SK-N-SH treated with all-trans-retinoic acid at 6 μM for 48 hours (cell line): ENCODE data around the gene PRSS38.

Experiments used
- ATAC-seq: fragments of 200-7000 bp; cut with Tn5 transposase; 3 replicates; pipeline ENCODE4 v1.9.1; 2020; ENCODE audit warnings: mild to moderate bottlenecking, moderate library complexity
- ARNTL ChIP-seq: fragments of 450-650 bp; formaldehyde crosslinking; IDR thresholded peaks from 2 replicates; pipeline ENCODE4 v1.5.0; 2020; ENCODE audit warnings: low read depth, mild to moderate bottlenecking, moderate library complexity, borderline replicate concordance
- BACH2 ChIP-seq: fragments of 250-450 bp; sonication (Bioruptor Pico); IDR thresholded peaks from 2 replicates; pipeline ENCODE4 v1.9.0; 2021; ENCODE audit warnings: mild to moderate bottlenecking, borderline replicate concordance
- CREB5 ChIP-seq: fragments of 250-450 bp; sonication (Bioruptor Pico); IDR thresholded peaks from 2 replicates; pipeline ENCODE4 v1.5.1; 2020; ENCODE audit warnings: low read depth, mild to moderate bottlenecking, moderate library complexity
- CSRNP3 ChIP-seq: fragments of 250-450 bp; sonication (Bioruptor Pico); IDR thresholded peaks from 2 replicates; pipeline ENCODE4 v1.5.1; 2021; ENCODE audit warnings: mild to moderate bottlenecking, moderate library complexity
- ESRRG ChIP-seq: fragments of 250-450 bp; sonication (Bioruptor Pico); IDR thresholded peaks from 2 replicates; pipeline ENCODE4 v1.6.1; 2021; ENCODE audit warnings: mild to moderate bottlenecking
- GLIS3 ChIP-seq: fragments of 250-450 bp; sonication (Bioruptor Pico); IDR thresholded peaks from 2 replicates; pipeline ENCODE4 v1.5.0; 2020; ENCODE audit warnings: mild to moderate bottlenecking, moderate library complexity
- ISL1 ChIP-seq: fragments of 250-450 bp; sonication (Bioruptor Pico); IDR thresholded peaks from 2 replicates; pipeline ENCODE4 v2.1.2; 2022; ENCODE audit warnings: mild to moderate bottlenecking, moderate library complexity
- POU6F1 ChIP-seq: fragments of 250-450 bp; sonication (Bioruptor Pico); IDR thresholded peaks from 2 replicates; pipeline ENCODE4 v1.8.0; 2021; ENCODE audit warnings: low read depth, mild to moderate bottlenecking, moderate library complexity, borderline replicate concordance
- PPARA ChIP-seq: fragments of 250-450 bp; sonication (Bioruptor Pico); IDR thresholded peaks from 2 replicates; pipeline ENCODE4 v1.5.0; 2020; ENCODE audit warnings: mild to moderate bottlenecking, borderline replicate concordance
- RARB ChIP-seq: fragments of 250-450 bp; sonication (Bioruptor Pico); IDR thresholded peaks from 2 replicates; pipeline ENCODE4 v1.8.0; 2021; ENCODE audit warnings: mild to moderate bottlenecking, moderate library complexity
- SNAI2 ChIP-seq: fragments of 250-450 bp; sonication (Bioruptor Pico); IDR thresholded peaks from 2 replicates; pipeline ENCODE4 v1.5.0; 2020; ENCODE audit warnings: mild to moderate bottlenecking, moderate library complexity
- TCF4 ChIP-seq: fragments of 250-450 bp; sonication (Bioruptor Pico); IDR thresholded peaks from 2 replicates; pipeline ENCODE4 v1.8.0; 2021; ENCODE audit warnings: mild to moderate bottlenecking, moderate library complexity, borderline replicate concordance
- TSHZ2 ChIP-seq: fragments of 250-450 bp; sonication (Bioruptor Pico); IDR thresholded peaks from 2 replicates; pipeline ENCODE4 v1.5.0; 2020; ENCODE audit warnings: mild to moderate bottlenecking, moderate library complexity
- ZC3H10 ChIP-seq: fragments of 250-450 bp; sonication (Bioruptor Pico); IDR thresholded peaks from 2 replicates; pipeline ENCODE4 v1.5.1; 2021; ENCODE audit warnings: mild to moderate bottlenecking, moderate library complexity
- ZFP3 ChIP-seq: fragments of 250-450 bp; sonication (Bioruptor Pico); IDR thresholded peaks from 2 replicates; pipeline ENCODE4 v1.5.0; 2020; ENCODE audit warnings: mild to moderate bottlenecking, moderate library complexity
- ZFP30 ChIP-seq: fragments of 450-650 bp; formaldehyde crosslinking; IDR thresholded peaks from 2 replicates; pipeline ENCODE4 v1.5.0; 2022; ENCODE audit warnings: mild to moderate bottlenecking, moderate library complexity
- ZNF565 ChIP-seq: fragments of 450-650 bp; formaldehyde crosslinking; conservative IDR thresholded peaks from 2 replicates; pipeline ENCODE4 v1.5.0; 2020; ENCODE audit warnings: low read depth, mild to moderate bottlenecking, moderate library complexity
- ZNF70 ChIP-seq: fragments of 450-650 bp; formaldehyde crosslinking; IDR thresholded peaks from 2 replicates; pipeline ENCODE4 v1.5.0; 2020; ENCODE audit warnings: mild to moderate bottlenecking, moderate library complexity
- ZNF8 ChIP-seq: fragments of 450-650 bp; formaldehyde crosslinking; IDR thresholded peaks from 2 replicates; pipeline ENCODE4 v1.5.0; 2020; ENCODE audit warnings: mild to moderate bottlenecking, moderate library complexity
- TF ChIP-seq, protein P1 (sequence below): fragments of 250-450 bp; sonication (Bioruptor Pico); IDR thresholded peaks from 2 replicates; pipeline ENCODE4 v1.8.0; 2020; ENCODE audit warnings: mild to moderate bottlenecking, moderate library complexity, borderline replicate concordance

The PRSS38 gene

DNA sequence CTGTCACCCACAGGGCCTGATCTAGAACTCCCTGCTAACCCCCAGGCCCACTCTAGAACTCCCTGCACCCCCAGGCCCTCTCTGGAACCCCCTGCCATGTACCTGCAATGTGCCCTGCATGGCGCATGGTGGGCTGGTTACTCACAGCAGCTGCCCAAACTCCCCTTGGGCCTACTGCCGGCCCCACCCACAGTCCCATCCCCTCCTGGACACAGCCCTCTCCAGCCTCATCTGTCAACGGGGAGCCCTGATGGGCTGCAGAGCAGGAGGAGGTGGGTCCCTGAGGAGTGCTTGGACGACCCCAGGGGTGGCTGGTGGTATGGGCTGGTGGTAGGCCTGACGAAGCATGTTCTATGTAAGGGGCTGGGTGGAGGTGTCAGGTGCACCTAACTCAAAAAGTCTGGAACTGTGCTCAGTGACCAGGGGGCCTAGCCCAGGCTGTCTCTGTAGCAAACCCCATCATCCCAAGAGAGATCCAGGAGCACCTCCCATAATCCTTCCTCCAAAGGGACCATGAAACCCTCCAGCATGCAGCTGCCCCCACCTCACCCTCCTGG is 19.0 kb upstream of the PRSS38 start:
- no peak for TF ChIP-seq ISL1 (CRISPR knock-in tag)
- no peak for ATAC-seq

GRCh38 chr1:227797144-227797543 is 18.3 kb upstream of the PRSS38 start:
- no peak for ATAC-seq
- TF ChIP-seq RARB (CRISPR knock-in tag), result no peak
- TF ChIP-seq ZC3H10 (CRISPR knock-in tag), result no peak
- TF ChIP-seq CSRNP3 (CRISPR knock-in tag), result no peak
- TF ChIP-seq ESRRG, result no peak
- TF ChIP-seq ZFP30 (CRISPR knock-in tag), result no peak
- no peak for TF ChIP-seq SNAI2 (CRISPR knock-in tag)
- TF ChIP-seq ZNF565, result no peak
- TF ChIP-seq CREB5 (CRISPR knock-in tag), result no peak
- TF ChIP-seq ZNF8 (CRISPR knock-in tag), result no peak
- TF ChIP-seq ZNF70 (CRISPR knock-in tag), result no peak
- TF ChIP-seq, protein P1, sequence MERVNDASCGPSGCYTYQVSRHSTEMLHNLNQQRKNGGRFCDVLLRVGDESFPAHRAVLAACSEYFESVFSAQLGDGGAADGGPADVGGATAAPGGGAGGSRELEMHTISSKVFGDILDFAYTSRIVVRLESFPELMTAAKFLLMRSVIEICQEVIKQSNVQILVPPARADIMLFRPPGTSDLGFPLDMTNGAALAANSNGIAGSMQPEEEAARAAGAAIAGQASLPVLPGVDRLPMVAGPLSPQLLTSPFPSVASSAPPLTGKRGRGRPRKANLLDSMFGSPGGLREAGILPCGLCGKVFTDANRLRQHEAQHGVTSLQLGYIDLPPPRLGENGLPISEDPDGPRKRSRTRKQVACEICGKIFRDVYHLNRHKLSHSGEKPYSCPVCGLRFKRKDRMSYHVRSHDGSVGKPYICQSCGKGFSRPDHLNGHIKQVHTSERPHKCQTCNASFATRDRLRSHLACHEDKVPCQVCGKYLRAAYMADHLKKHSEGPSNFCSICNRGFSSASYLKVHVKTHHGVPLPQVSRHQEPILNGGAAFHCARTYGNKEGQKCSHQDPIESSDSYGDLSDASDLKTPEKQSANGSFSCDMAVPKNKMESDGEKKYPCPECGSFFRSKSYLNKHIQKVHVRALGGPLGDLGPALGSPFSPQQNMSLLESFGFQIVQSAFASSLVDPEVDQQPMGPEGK (CRISPR knock-in tag), result no peak
- TF ChIP-seq TCF4 (CRISPR knock-in tag), result no peak
- no peak for TF ChIP-seq GLIS3 (CRISPR knock-in tag)
- no peak for TF ChIP-seq PPARA (CRISPR knock-in tag)
- TF ChIP-seq POU6F1 (CRISPR knock-in tag), result no peak
- TF ChIP-seq TSHZ2, result no peak

GRCh38 chr1:227797625-227798024 is 17.9 kb upstream of the PRSS38 start:
- TF ChIP-seq ZNF8 (CRISPR knock-in tag), result no peak
- TF ChIP-seq BACH2 (CRISPR knock-in tag), result no peak
- no peak for TF ChIP-seq ZC3H10 (CRISPR knock-in tag)
- no peak for TF ChIP-seq ZNF565
- no peak for TF ChIP-seq ISL1 (CRISPR knock-in tag)
- no peak for TF ChIP-seq SNAI2 (CRISPR knock-in tag)
- TF ChIP-seq ZNF70 (CRISPR knock-in tag), result no peak
- TF ChIP-seq TCF4 (CRISPR knock-in tag), result no peak
- TF ChIP-seq ZFP30 (CRISPR knock-in tag), result no peak
- TF ChIP-seq POU6F1 (CRISPR knock-in tag), result no peak
- no peak for TF ChIP-seq ARNTL (CRISPR knock-in tag)
- TF ChIP-seq ZFP3 (CRISPR knock-in tag), result no peak
- TF ChIP-seq PPARA (CRISPR knock-in tag), result no peak
- no peak for TF ChIP-seq CSRNP3 (CRISPR knock-in tag)
- TF ChIP-seq GLIS3 (CRISPR knock-in tag), result no peak
- no peak for TF ChIP-seq RARB (CRISPR knock-in tag)
- ATAC-seq, result no peak
